GM18517 (cell line): ENCODE measurements around the gene CYP2B6.
"Not testable (repeated sequence)": the region's sequence is repeated elsewhere in the genome, so short reads cannot be mapped to it uniquely, and the experiment has no call there.

ENCODE experiments used
- ATAC-seq: cut with Tn5 transposase; IDR thresholded peaks from one replicate; pipeline ENCODE4 v1.9.1; 2021; ENCODE audit warnings: mild to moderate bottlenecking, moderate library complexity; ENCODE audit not compliant: unreplicated experiment

The CYP2B6 gene

DNA sequence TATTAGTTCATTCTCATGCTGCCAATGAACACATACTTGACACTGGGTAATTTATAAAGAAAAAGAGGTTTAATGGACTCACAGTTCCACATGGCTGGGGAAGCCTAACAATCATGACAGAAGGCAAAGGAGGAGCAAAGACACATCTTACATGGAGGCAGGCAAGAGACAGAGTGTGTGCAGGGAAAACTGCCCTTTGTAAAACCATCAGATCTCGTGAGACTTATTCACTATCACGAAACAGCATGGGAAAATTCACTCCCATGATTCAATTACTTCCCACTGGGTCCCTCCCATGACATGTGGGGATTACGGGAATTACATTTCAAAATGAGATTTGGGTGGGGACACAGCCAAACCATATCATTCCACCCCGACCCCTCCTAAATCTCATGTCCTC lies 11.3 kb upstream of the CYP2B6 start:
- ATAC-seq = not testable (repeated sequence)

DNA sequence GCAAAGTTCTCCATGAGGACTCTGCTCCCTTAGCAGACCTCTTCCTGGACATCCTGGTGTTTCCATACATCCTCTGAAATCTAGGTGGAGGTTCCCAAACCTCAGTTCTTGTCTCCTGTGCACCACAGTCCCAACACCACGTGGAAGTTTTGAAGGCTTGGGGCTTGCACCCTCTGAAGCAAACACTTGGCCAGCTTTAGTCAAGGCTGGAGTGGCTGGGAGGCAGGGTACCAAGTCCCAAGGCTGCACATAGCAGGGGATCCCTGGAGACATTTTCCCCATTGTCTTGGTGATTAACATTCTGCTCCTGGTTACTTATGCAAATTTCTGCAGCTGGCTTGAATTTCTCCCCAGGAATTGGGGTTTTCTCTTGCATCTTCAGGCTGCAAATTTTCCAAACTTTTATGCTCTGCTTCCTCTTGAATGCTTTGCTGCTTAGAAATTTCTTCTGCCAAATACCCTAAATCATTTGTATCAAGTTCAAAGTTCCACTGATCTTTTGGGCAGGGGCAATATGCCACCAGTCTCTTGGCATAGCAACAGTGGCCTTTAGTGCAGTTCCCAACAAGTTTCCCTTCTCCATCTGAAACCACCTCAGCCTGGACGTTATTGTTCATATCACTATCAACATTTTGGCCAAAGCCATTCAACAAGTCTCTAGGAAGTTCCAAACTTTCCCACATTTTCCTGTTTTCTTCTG lies 10.2 kb upstream of the CYP2B6 start:
- ATAC-seq = not testable (repeated sequence)

DNA sequence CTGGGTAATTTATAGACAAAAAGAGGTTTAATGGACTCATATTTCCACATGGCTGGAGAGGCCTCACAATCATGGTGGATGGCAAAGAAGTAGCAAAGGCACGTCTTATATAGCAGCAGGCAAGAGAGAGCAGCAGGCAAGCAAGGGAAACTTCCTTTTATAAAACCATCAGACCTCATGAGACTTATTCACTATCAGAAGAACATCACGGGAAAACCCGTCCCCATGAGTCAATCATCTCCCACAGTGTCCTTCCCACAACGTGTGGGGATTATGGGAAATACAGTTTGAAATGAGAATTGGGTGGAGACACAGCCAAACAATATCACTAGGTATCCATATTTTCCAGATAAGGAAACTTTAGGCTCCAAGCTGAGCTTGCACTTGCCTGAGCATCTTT lies 9.5 kb upstream of the CYP2B6 start:
- ATAC-seq = no peak

DNA sequence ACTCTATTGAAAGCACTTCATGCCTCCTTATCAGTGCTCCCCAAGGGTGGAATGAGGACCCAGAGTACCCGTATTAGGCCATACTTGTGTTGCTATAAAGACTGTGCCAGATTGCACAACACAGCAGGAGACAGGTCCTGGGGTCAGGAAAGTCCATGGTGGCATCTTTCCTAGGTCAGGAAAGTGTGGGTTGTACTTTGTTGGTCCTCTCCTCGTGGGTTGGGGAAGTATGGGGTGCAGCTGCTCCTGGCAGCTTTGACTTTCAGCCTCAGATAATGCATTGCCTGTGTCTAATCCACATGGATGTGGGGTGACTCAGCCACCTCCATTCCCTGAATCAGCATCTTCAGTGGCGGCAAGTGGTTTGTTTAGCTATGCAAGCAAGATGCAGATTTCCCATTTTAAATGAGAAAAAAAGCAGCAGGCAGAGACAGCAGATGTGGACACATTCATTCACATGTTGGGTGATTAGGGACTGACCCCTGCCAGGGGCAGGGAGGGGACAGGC lies 8.4 kb upstream of the CYP2B6 start:
- ATAC-seq = no peak

DNA sequence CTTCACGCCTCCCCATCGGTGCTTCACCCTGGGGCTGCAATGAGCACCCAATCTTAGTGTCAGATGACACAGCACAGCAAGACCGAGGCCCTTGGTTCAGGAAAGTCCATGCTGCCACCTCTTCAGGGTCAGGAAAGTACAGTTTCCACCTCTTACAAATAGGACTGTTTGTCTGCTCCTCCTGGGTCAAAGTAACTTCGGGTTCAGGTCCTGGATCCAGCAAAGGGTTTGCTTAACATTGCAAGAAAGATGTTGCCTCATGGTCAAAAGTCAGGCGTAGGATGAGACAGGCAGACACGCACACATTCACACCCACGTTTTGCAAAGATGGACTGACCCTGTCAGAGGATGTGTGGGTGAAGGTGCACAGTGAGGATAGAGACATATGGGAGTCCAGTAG lies 1.6 kb upstream of the CYP2B6 start:
- no peak for ATAC-seq

DNA sequence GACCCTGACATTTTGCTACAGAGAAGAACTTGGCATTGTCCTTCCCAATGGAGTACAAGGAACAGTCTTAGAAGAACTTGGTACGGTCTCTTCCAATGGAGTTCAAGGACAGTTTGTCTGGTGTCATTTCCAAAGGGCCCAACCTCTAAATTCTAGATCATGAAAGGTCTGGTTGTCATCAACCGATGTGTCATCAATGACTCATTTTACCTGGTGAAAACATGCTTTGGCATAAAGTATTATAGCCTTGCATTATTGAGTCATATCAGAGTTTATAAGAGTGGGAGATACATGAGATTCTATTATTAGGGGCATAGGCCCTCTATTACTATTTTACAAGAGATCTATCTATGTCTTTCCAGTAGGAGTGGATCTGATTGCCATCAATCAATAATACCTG lies 4.3 kb downstream of the CYP2B6 start:
- ATAC-seq = no peak

DNA sequence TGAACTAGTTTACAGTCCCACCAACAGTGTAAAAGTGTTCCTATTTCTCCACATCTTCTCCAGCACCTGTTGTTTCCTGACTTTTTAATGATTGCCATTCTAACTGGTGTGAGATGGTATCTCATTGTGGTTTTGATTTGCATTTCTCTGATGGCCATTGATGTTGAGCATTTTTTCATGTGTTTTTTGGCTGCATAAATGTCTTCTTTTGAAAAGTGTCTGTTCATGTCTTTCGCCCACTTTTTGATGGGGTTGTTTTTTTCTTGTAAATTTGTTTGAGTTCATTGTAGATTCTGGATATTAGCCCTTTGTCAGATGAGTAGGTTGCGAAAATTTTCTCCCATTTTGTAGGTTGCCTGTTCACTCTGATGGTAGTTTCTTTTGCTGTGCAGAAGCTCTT lies 7.9 kb downstream of the CYP2B6 start:
- not testable (repeated sequence) for ATAC-seq

DNA sequence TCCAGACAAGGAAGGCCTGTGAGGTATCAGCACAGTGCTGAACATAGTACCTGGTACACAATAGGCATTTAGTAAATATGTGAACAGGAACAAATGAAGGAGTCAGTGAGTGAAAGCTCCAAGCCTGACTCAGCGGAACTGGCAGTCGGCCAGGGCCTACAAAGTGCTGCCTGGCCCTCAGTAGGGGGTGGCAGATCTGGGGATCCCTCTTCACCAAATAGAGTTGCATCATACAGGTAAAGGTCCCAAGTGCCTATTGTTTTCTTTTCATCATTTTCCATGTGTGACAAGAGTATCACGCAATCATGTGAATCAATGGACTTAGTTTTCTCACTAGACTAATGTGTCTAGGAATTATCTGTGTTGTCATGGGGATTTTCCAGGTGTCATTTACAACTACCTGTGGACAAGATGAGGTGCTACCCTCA lies 9.2 kb downstream of the CYP2B6 start:
- no peak for ATAC-seq

DNA sequence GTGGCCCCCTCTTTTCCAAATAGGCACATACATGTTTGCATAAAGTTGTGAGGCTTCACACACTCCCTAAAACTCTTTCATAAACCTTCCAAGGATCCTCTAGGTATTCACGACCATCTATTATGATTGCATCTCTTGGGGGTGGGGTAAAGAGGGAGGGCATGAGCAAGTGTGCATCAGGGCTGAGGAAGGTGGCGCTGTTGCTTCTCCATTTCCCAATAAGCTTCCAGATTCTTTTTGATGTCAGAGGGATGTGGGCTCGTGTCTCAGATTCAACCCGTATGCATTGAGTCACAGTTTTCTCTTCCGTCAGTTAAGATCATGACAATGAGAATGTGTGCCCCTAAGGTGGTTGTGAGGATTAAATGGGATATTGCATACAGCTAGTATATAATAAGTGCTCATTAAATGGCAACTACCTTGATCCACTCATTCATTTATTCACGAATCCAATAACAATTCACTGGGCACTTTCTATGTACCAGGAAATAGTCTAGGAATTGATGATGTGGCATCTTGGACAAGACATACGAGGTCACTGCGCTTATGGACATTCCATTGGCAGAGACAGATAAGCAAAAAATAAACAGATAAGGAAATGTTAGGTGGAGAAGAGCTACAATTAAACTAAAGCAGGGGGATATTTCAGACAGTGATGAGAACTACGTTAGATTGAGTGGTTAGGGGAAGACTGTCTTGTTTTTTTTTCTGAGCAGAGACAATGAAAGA lies 10.3 kb downstream of the CYP2B6 start:
- ATAC-seq = no peak

DNA sequence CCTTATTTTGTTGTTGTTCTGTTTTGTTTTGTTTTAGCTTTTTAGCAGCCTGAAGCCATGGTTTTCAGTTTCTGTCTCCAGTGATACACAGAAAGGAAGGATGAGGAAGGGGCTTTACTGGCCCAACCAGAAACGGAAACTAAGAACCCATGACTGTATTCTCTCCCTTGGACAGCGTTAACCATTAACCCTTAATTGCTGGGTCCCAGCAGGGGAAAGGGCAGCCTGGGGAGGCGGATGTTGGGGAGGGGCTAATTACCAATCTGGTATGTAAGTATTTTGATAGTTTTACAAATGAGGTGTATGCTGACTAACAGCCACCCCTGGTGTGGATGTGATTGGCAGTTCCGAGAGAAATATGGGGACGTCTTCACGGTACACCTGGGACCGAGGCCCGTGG lies 12.6 kb downstream of the CYP2B6 start:
- not testable (repeated sequence) for ATAC-seq

DNA sequence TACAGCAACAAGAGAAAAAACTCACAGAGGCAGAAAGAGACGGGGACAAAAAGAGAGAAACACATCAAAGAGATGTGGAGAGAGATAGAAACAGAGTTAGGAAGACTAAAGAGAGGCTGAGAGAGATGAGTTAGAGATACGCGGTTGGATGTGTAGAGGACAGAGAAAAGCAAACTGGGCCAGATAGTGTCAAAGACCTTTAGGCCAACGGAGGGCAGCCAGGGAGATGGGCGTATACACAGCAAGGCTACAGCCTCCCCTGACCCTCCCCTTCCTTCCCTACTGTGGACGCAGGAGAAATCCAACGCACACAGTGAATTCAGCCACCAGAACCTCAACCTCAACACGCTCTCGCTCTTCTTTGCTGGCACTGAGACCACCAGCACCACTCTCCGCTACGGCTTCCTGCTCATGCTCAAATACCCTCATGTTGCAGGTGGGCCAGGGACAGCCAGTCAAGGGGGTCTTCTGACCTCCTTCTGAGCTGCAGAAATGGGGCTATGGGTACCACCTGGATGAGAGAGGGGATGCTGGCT lies 18.7 kb downstream of the CYP2B6 start:
- ATAC-seq = no peak

DNA sequence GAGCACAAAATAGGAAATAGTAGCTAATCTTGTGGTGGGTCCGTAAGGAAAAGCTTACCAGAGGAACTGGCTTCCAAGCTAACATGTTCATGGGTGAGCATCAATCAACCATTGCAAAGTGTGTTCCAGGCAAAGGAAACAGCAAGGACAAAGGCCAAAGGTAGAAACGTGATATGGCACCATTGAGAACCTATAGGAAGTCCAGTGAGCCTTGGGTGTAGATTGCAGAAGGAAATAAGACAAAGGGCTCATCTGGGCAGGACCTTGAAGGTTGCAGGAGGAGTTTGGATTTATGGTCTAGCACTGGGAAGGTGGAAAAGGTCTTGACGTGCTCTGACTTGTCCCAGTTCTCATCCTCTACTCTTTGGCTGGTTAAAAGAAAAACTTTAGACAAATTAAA lies 22.3 kb downstream of the CYP2B6 start:
- no peak for ATAC-seq

DNA sequence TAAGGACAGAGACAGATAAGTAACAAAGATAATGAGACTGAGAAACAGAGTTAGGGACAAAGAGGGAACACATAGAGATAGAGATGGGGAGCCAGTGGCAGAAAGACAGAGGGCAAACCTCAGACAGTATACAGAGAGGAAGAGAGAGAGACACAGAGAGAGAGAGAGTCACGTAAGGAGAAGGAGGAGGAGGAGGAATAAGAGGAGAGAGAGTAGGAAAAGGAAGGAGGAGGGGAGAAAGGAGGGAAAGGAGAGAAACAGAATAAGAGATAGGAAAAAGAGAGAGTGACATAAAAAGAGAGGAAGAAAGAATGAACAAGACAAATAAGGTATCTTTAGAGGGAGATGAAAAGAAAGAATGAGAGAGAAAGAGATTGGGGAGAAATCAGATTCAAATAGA lies 23.6 kb downstream of the CYP2B6 start:
- ATAC-seq = no peak

DNA sequence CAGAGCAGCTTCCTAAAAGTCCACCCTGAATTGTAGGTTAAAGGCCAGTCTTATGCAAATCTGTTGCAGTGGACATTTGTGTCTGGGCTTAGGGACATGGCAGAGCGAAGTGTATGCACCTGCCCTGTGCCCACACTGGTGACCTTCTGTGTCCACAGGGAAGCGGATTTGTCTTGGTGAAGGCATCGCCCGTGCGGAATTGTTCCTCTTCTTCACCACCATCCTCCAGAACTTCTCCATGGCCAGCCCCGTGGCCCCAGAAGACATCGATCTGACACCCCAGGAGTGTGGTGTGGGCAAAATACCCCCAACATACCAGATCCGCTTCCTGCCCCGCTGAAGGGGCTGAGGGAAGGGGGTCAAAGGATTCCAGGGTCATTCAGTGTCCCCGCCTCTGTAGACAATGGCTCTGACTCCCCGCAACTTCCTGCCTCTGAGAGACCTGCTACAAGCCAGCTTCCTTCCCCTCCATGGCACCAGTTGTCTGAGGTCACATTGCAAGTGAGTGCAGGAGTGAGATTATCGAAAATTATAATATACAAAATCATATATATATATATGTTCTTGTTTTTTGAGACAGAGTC lies 25.5 kb downstream of the CYP2B6 start:
- ATAC-seq = no peak

DNA sequence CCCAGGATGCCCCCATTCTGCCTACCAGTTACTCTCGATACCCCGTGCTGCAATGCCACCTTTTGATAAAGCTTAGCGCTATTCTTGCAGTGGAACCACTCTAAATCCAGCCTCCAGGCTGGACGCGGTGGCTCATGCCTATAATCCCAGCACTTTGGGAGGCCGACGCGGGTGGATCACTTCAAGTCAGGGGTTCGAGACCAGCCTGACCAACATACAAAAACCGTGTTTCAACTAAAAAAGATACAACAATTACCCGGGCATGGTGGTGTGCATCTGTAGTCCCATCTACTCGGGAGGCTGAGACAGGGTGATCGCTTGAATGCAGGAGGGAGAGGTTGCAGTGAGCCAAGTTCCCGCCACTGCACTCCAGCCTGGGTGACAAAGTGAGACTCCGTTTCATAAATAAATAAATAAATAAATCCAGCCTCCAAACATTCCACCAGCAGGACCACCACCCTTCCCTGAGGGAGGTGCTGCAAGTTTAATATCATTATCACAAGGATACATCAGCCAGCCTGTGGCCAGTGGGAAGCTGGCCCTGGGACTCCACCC lies 27.7 kb downstream of the CYP2B6 start:
- ATAC-seq = no peak

DNA sequence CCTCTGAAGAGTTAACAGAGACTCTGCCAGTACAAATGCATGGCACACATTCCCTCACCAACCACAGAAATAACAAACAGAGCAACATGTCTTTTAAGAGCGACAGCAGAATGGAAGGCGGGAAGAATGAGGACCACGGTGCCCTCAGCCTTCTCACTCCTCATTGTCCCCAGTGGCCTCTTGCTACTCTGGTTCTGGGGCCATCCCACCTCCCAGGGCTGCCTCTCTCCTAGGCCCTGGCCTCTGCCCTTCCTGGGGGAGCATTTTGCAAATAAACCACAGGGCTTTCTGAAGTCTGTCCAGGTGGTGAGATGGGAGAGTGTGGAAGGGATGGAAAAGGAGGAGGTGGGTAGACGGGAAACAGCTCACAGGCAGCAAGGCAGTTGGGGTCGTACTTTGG lies 28.3 kb downstream of the CYP2B6 start:
- ATAC-seq = no peak

DNA sequence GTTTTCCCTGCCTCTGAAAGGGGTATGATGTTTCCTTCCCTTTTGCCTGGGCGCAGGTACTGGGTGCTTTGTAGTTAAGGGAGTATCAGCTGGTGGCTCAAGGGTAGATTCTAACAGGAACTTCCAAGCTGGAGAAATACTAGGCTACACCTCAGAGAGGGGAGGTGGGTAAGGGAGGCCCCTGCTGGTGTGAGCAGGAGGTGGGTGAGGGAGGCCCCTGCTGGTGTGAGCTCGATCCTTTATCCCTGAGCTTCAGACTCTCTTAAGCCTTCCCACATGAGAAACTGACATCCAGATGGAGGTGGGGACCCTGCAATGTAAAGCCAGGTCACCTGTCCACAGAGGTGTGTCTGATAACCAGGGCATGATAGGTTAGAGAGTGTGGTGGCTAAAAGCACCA lies 32.1 kb downstream of the CYP2B6 start:
- no peak for ATAC-seq

DNA sequence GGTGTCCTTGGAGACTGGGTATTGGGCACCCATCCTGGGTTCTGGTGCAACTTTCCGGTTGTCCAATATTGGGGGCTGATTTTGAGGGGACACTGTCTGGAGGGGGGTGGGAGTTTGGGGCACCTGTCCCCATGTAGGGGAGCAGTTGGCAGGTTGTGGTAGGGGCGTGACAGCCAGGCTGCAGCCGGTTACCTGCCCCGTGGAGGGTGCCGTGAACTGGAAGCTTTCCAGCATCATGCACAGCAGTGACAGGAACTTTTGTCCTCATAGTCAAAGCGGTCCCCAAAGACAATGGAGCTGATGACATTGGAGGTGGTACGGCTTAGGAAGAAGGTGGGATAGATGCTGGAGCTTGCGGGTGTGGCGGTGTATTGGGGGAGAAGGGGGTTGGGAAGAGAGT lies 34.3 kb downstream of the CYP2B6 start:
- no peak for ATAC-seq

DNA sequence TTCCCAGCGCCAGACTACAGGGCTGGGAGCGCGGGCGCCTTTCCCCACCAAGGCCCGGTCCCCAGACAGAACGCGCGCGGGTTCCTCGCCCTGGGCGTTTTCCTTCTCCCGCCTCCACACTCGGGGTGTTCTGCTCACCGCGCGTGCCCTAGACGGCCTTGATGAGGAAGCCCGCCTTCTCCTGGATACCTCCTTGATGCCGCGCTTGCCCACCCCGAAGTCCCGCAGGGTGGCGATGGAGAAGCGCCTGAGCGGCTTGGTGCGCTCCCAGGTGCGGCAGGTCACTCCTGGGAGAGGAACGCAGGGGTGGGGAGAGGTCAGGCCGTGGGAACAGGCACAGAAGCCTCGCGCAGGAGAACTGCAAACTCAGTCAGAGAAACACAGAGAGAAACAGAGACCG lies 34.8 kb downstream of the CYP2B6 start:
- no peak for ATAC-seq

DNA sequence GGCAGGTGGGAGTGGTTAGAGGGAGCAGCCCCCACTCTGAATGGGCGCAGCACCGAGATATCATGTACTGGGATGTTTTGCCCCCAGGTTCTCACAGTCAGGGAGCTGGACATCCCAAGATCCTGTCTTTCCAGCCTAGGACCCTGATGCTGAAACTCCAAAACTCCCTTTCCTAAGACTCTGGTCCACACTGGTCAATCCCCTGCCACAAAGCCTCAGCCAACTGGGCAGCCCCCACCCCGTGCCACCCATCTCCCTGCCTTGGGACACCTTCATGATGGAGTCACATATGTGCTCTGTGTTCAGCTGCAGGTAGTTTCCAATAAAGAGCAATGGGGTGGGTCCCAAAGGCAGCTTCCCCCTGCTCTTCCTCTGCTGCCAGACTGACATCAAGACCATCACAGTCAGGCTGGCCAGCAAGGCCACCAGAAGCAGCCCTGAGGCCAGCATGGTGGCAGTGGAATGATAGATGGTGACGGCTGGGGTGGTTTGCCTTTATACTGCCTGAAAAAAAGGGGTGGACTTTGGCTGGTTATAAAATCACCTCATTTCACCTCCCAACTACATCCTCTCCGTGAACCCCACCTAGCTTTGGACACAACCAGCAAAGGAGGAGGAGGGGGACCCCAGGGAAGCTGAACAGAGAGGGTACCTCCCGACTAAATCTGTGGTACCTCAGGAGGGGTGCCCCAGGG lies 36.3 kb downstream of the CYP2B6 start:
- no peak for ATAC-seq
